HG02678 (cell line): ENCODE data around the gene PHACTR1.
"Not testable (repeated sequence)": the region's sequence is repeated elsewhere in the genome, so short reads cannot be mapped to it uniquely, and the experiment has no call there.

ENCODE experiments used
- ATAC-seq: cut with Tn5 transposase; IDR thresholded peaks from one replicate; pipeline ENCODE4 v1.9.1; 2021; ENCODE audit warnings: mild to moderate bottlenecking, moderate library complexity; ENCODE audit not compliant: unreplicated experiment

PHACTR1 gene

DNA sequence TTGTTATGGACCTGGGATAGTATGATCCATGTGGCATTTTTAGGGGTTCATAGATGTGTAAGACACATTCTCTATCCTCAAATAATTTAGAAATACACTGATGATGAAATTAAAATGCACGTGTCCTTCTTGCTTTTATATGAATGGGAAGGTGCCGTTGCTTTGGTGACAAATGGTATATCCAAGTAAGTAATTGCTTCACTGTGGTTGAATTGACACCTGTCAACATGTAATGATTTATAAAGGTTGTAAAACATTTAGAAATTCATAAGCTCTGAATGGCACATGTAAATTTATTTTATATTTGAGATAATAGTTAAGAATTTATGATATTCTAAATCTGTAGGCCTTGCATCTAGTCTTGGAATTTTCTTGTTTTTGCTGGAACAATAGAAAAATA, 227.0 kb downstream of the PHACTR1 start:
- ATAC-seq = no peak

DNA sequence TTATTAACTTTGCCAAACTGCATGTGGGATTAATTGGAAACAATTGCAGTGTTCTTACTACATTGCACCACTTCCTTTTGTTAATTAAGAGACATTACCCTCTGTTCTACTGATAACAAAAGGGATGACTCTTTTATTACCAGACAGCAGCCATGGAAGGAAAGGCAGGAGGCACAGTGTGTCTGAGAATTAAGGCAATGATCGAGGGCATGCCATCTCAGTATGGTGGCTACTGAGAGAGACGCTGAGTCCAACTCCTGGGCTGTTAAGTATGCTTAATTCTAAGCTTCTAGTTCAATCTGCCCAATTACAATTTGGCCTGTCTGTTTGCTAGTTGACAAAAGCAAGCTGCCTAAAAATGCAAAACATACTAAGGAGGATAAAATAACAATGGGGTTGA, 227.4 kb downstream of the PHACTR1 start:
- no peak for ATAC-seq

DNA sequence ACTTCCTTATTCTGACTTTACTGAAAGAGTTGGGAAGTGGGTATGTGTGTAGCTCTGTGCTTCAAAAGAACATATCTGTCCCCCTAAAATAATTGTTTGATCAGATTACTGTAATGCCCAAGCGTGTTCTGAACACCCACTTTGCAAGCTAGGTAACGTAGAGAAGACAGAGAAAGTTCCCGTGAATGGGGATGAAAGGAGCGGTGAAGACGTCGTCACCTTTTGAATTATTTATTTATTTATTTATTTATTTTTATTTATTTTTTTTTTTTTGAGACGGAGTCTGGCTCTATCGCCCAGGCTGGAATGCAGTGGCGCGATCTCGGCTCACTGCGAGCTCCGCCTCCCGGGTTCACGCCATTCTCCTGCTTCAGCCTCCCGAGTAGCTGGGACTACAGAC, 228.0 kb downstream of the PHACTR1 start:
- ATAC-seq = not testable (repeated sequence)

DNA sequence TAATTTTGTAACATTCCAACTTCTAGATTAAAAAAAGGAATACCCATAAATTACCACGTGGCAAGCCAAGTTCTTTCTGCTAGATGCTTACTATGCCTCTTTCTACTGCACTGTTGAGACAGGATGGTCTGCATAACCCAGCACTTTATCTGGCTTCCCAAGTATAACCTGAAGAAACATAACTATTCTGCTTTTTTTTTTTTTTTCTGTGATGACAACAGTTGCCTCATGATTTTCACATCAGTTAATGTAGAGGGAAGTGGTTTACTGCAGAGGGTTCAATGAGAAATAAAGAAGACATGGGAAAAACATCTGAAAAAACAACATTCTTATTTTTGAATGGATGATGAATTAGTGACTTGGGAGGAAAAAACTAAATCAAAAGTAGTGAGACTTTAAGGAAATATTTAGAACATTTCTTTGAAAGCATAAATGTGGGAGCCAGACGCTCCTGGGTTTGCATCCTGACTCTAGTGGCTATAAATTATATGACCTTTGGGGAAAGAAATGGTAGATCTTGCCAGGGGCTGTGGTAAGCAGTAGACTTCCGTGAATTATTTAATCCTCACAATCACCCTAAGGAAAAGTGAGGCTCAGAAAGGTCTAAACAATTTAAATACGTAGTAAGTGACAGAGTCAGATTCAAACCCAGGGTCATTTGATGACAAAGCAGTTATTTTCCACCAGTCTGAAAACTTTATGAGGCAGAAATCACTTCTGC, 230.7 kb downstream of the PHACTR1 start:
- ATAC-seq = no peak

DNA sequence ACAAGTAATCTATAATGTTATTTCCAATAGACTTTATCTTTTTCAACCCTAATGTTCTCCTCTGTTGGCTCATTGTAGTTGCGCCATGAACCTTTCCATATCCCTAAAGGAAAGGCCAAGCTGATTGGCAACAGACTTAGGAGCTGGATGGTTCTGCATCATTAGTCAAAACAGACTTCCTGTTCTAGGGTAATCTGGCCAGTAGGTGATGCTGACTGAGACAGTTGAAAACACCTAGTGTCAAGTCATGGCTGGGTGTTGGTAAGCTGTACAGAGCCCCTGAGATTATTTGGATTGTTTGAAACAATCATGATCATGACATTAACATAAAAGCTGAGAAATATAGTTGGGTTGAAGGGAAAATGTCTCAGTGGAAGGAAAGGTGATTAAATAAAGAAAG, 231.4 kb downstream of the PHACTR1 start:
- no peak for ATAC-seq

DNA sequence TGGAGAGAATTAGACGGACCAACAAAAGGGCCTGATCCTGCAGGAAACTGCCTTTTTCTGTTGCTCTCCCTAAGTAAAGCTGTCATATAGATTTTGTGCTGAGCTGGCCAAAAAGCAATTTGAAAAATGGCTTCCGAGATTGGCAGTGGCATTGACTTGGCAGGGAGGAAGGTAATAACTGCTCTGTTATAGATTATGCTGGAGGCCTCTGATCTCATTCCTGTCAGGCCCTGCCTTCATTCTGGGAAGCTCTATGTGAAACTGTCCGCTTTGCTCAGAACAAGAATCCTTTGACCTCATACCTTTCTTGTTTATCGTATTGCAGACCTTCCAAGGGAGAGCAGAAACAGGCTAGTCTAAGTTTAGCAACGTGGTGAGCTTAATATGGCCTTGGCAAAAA, 234.4 kb downstream of the PHACTR1 start:
- no peak for ATAC-seq

DNA sequence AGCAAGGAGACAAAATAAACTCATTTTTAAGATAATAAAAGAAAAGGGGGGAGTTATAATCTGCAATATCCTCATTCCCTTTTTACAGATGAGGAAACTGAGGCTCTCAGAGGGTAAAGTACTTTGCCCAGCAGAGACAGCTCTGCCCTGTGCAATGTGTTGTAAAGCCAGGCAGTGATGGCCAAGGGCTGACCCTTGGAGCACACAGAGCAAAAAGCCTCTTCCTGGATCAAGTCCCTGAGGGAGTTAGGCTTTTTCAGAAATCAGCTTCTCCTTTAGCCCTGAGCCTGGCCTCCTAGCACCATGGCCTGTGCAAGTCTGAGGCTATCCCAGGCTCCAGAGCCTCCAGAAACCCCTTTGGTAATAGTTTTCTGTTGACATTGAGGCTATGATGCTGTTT, 234.8 kb downstream of the PHACTR1 start:
- ATAC-seq = no peak

DNA sequence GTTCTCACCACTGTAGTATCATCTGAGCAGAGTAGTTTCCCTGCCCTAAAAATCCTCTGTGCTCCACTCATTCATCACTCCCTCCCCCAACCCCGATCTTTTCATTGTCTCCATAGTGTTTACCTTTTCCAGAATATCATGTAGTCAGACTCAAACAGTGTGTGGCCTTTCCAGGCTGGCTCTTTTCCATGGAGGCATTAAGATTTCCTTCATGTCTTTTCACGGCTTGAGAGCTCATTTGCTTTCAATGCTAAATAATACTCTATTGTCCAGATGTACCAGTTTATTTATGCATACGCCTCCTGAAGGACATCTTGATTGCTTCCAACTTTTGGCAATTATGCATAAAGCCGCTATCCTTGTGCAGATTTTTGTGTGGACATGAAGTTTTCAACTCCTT, 235.8 kb downstream of the PHACTR1 start:
- no peak for ATAC-seq

DNA sequence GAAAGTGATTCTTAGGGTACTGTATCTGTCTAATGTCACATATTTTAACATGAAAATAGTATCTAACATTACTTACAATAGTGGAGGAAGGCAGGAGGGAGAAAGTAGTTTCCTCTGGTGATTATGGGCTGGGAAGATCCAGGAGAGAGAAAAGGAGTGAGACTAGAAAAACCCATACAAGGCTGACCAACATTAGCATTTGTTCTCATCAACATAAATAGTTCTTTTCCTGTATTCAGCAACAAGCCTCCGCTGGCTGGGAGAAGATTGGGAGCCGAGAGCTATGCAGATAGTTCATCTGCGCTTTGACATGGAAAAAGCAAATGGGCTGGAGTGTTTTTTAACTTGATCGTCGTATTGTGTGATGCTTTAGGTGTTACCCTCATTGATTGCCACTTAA, 239.4 kb downstream of the PHACTR1 start:
- ATAC-seq = no peak

DNA sequence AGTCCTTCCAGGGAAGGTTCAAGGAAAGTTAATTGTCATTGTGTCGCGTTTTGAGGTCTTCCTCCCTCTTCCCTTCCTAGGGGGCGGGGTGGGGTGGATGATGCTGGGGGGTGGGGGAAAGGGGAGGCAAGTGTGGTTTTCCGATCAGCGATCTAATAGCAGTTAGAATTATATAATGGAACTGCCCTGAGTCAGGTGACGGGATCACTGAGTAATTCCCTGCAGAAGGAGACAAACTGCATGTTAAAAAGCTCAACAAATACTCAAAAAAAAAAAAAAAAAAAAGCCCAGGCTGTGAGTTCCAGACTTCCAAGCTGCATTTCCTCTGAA, 240.4 kb downstream of the PHACTR1 start:
- no peak for ATAC-seq

DNA sequence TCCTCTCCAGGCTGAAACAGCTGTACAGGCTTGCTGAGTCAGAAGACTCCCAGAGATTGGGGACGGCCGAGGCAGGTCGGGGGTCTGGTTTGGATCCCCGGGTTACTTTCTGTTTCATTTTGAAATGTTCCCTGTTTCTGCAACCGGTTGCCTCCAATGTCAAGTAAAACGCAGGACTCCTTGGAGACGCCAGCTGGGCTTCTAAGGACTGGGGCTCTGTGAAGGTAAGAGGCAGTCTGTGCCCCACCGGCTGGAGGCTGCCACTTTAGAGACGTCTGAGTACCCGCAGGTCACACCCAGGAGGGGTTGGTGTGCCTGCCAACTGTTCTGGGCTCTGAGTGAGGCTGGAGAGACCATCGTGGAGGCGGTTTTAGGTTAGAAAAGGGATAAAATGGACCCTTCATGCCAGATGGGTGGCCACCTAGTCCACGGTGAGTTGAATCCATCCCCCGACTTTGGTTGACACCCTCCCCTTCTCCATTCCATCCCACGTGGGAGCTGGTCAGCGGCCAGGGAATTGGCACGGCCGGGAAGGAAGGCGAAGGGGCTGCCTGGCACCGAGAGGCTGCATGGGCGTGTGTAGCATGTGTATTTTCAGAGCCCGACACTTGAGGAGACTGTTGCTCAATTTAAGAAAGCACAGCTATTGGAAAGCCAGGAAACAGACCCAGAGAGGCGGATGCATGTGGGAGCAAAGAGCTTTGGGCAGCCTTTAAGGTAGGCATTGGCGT, 240.9 kb downstream of the PHACTR1 start:
- ATAC-seq = peak; percentile 40

DNA sequence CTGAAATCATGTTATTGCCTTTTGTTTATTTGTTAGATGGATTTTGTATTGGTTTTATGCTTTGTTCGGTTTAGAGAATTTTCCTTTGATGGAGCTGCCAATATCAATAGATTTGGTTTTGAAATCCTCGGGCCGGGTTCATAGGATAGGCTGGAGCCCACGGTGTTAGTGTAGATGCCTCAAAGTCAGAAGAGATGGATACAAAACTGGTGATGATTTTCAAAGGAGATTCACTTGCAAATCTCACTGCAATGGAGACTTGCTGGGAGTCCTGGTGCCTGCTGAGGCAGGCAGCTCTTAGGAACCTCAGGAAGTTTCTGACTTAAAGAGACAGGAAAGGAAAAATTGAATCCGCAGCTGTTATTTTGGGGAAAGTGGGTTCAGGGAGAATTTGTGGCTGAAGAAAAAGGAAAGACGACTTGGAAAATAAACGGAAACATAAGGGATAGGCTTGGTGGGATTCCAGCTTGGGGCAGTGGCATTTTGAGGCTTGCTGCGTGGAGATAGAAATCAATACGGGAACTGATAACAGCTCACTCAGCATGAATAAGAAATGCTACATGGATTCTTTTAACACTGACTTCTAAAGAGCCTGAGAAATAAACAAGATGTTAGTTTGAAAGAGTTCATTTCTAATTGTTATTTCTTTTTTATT, 241.6 kb downstream of the PHACTR1 start:
- no peak for ATAC-seq

DNA sequence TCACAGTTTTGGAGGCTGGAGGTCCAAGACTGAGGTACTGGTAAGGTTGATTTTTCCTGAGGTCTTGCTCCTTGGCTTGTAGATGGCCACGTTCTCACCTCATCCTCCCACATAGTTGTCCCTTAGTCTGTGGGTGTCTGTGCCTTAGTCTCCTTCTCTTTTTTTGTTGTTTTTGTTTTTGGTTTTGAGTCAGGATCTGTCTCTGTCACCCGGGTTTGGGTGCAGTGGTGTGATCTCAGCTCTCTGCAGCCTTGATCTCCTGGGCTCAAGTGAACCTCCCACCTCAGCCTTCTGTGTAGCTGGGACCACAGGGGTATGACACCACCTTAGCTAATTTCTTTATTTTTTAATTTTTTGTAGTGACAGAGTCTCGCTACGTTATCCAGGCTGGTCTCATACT, 245.2 kb downstream of the PHACTR1 start:
- no peak for ATAC-seq

DNA sequence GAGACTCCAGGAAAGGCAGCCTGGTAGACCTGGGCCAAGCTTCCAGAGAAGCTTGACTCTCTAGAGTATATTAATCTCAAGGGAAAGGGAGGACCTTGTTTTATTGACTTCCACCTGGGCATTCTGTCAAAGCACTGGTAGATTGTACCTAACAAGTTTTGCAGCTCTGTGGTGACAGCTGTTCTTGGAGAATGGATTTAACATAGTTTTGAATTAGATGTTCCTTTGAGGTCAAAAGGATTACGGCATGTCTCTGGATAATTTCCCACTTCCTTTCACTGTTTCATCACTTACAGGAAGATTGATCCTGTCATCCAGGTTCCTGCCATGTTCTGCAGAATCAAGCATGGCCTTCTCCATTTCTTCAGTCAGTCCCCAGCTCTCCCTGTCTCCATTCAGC, 246.0 kb downstream of the PHACTR1 start:
- ATAC-seq = no peak

DNA sequence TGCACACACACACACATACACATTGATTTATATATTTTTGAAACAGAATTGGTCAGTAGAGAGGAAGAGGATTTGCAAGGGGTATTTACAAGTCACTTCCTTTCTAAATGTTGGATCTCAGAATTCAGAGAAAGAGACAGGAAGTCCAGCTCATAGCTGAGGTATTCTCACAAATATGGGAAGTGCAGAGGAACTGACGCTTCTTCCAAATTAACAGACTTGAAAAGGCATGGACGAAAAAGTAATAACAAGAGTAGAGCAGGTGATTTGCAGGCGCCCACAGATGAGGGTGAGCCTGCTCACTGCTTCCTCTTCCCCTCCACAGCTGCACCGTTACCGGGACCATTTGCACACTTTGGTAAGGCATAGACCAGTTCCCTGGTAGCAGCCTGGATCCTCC, 246.4 kb downstream of the PHACTR1 start:
- ATAC-seq = no peak

DNA sequence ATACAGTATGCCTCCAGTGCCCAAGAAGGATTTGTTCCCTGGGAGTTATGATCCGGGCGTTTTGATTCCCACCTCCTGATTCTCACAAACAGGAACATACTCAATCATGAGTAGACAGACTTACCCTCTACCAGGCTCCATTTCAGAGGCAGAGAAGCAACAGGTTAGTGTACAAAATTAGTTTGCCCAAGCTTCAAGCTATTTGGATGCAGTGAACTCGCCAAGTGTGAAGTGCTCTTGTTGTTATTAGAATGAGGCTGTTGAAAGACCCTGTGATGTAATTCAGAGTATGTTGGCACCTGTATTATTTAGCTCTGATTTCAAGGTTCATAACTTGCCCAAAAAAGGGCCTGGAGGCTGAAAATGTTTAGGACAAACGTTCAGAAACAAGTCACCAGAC, 247.0 kb downstream of the PHACTR1 start:
- no peak for ATAC-seq

DNA sequence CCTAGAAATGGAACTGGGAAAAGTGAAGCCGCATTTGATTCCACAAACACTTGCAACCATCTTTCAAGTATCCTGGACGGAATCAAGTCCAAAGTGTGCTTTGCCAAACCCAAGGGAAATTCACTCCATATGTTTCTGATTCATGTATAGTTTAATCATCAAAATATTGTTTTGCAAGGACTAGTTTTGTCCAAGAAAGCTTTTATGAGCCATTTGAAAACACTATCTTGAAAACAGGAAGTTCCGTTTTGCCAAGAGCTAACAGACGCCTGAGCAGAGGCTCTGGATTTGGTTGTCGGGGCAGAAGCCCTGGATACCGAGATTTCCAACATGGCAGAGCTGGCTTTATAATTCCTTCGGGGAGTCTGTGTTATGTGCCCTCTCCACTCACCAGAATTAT, 251.1 kb downstream of the PHACTR1 start:
- ATAC-seq = no peak

DNA sequence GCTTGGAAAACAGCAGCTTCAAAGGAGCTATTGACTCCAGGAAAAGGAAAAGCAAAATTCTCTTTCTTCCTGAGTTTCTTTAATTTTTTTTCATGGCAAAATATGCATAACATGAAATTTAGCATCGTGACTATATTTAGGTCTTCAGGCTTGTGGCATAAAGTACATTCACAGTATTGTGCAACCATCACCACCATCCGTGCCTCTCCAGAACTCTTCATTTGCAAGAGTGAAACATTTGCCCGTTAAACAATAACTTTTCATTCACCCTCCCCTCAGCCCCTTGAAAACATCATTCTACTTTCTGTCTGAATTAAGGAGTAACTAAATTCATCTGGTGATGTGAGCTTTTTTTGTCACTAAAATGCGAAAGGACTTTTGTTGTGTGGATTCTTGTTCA, 251.7 kb downstream of the PHACTR1 start:
- ATAC-seq = no peak

DNA sequence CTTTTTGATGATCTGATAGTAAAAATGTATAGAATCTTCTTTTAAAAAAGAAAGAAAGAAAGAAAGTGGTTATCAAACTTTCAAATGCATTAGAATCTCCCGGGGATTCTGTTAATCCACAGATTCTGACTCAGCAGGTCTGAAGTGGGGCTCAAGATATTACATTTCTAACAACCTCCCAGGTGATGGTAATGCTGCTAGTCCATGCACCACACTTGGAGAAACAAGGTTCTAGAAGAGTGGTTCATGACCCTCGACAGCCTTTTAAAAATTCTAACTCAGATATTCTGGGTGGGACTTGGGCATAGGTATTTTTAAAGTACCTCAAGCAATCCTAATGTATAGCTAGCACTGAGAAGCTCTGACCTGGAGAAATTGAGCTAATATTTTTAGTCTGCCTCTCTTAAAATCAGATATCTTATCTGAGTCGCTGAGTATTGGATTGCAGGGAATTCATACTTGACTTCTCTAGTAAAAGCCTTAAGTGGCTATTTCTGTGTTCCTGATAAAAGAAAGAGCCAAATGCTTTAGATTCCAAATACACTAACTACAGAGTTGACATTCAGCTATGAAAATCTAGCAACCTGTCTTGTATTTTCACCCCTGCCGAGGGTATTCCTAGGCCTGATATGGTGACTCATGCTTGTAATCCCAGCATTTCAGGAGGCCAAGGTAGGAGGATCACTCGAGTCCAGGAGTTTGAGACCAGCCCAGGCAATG, 252.4 kb downstream of the PHACTR1 start:
- no peak for ATAC-seq

DNA sequence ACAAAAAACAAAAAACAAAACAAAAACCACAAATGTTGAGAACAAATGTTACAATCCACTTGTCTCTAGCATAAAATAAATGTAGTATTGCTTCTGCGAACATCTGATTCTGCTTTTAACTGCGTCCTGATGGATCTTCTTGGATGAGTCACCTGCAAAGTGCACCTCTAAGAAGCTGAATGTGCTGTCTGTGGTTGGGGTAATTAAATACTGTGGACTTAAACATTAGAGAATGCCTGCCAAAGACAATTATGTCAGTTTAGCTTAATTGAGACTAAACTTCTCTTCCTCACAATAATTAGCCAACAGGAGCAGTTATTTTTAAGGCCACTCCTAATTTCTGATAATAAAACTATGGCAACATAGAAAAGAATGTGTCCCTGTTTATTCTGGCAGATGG, 253.4 kb downstream of the PHACTR1 start:
- ATAC-seq = no peak

DNA sequence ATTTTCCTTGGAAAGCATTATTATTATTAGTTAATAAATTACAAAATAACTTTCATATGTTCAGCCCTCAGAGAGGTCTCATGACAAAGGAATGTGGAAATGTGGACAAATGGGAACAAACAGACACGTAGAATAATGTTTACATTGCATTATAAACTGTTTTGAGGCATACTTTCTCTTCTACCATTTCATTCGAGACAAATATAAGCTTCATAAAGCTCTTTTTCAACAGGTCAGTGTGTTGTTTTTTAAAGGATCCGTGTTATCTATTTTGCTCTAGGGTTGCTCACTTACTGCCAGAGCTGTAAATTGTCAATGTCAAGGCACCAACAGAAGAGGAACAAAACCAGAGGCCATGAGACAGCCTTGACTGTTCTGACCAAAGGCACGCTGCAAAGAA, 256.8 kb downstream of the PHACTR1 start:
- no peak for ATAC-seq

DNA sequence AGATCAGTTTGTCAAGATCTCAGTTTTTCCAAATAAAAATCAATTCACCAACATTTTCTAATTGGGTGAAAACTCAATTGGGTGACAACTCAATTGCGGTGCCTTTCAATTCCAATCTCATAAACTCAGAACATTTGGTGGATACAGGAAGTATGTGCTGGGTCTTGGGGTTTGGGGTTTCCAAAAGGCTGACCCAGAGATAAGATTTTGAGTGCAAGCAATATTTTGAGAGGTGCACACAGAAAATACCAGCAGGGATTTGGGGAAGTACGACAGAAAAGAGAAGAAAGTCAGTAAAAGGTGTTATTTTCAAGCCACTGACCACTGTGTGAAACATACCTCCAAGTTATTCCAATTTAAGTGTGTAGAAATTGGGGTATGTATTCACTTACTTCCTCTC, 258.0 kb downstream of the PHACTR1 start:
- ATAC-seq = no peak
